Activated CD4-positive, alpha-beta T cell treated with anti-CD3 and anti-CD28 coated beads, Interleukin-2, Interleukin-6, amounts not matched to agents 100 ng/mL and 50 ng/mL, durations not matched to agents 16 hours and 8 hours (primary cell): Measurements from ENCODE around the gene REPIN1.
A peak's percentile ranks its signal among the peaks of the same experiment; 100 is the strongest.

Experiments used
- DNase-seq: peaks from one replicate; pipeline ENCODE4 v3.0.0-alpha.2; 2020

The REPIN1 gene

DNA sequence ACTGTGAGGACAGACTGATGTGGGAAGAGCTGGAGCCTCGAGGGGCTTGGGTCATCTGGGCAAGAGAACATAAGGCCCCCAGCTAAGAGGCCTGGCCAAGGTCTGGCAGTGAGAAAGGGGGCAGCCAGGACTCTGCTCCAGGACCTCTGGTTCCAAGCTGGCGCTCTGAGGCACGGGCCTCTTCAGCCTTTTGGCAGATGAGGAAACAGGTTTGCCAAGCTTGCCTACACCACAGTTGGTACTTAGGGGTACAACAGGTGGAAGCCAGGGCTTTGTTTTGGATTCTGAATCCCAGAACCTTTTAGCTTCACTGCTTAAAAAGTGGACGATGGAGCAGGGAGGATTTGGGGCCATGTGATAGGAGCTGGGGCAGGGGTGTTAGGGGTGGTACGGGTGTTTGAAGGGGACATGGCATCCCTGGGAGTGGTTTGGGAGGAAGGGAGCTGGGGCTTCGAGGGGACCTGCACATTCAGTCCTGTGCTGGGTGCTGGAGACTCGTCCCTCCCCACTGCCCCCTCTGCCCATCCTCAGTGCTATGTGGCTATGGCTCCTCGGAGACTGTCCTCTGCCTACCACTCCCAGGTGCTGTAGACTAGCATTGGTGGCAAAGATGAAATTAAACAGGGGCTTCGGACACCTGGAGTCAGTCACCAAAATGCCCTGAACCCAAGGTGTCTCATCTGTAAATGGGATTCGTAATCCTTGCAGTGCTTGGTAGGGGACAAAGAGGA is 40.8 kb downstream of the REPIN1 start:
- no peak for DNase-seq

DNA sequence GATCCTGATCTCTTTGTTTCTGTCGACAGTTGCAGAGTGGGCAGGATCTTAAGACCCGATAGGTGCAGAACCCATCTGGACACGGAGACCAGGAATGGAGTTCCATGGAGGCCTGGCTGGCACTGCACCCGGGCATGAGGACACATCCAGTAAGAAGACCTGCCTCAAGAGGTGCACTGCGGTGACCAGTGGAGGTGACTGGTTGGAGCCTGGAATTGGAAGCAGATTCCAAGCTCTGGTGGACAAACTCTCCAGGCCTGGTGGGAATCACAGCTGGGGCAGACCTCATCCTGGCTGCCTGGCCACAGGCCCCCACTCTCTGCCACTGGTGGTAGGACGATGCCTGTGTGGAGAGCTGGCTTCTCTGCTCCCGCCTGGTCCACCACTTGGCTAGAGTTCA is 41.5 kb downstream of the REPIN1 start:
- no peak for DNase-seq

DNA sequence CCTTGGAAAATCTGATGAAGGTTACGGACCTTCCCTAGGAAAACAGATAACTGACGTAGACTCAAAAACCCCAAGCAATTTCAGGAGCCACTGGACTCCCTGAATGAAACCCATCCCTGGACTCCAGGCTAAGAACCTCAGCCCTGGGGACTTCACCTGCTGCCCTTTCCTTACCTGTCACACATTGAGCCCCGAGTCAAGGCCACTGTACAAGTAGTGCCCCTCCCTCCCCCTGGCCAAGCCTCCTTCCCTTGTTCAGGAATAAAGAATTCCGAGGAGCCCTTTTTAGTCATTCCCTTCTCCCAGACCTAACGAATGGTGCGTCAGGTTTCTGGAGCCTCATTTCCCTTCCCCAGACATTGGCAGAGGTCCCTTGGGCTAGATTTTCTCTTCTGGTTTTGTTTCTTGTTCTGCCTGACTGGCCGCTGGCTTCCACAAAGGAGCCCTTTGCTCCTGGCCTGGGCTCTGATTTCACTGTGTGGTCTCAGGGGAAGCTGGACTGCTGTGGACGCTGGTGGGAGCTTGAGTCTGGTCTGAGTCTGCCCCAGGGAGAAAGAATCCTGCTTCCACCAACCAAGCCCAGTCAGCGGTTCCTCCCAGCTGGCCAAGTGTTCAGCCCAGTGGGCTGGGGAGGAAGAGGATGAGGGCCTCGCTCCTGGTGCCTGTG is 42.2 kb downstream of the REPIN1 start:
- DNase-seq: no peak

DNA sequence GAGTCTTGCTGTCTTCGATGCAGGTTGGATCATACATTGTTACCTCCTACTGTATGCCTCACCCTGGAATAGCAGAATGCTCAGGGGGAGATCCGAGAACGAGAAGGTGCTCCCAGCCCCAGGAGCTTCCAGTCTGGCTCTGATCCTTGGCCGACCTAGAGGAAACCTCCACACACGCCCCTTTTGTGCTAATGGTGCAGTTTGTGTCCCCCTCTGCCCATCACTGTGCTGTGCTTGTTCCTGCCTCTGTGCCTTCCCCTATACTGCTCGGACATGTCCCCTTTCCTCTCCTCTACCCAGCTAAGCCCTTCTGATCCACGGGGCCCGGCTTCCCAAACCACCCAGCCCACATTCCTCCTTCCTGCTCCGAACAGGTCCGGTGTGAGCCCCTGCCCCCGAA is 43.0 kb downstream of the REPIN1 start:
- DNase-seq: no peak

DNA sequence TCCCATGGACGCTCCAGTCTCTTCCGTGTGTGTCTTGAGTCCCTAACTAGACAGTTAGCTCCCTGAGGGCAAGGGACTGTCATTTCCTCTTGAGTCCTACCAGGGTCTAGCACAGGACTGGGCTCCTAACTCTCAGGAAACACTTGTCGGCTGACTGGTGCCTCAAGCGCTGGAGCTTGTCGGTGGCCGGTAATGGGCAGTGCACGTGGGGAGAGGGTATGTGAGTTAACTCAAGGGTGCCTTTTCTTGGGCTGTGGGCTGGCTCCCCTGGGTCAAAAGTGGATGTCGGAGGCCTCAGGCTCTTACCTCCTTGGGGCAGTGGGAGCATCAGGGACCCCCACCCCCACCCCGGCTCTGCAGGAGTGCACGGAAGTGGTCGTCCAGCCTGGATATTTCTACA is 43.4 kb downstream of the REPIN1 start:
- DNase-seq: no peak

DNA sequence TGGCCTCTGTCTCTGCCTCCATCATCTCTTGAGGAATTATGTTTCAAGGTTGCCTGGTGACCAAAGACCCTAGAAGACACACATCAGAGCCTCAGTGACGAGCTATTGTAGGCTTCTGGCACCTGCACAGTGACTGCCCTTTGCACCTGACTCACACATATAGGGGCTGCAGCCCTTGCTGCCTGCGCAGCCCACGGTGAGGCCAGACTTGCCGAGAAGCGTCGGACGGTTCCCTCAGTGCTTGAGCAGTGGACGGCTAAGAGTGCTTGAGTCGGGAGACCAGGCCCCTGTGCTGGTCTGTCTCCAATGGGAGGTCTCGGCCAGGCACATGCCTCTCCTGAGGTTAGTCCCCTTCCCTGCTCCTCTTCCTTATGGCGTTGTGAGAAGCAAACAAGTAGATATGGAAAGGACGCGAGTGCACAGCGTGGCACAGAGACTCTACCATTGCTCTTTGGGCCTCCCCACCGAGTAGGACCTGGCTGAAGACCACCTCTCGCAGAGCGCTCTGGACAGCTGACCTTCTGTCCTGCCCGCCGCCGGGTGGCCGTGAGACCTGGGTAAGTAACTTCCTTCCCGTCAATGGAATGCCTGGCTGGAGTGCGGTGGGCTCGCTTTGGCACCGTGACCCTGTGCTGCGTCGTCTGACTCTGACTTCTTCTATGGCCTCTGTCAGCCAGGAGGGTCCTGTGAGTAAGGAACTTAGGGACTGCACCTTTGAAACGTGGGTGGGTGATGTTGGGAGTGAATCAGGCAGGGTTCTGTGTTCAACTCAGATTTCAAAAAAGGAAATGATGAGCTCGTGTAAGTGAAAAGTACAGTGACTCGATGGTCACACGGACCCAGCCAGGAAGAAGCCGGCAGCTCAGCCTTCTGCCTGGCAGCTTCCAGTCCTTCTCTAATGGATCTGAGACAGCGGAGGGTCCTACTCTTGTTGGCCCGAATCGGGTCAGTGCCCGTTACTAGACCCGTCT is 44.2 kb downstream of the REPIN1 start:
- DNase-seq: no peak

DNA sequence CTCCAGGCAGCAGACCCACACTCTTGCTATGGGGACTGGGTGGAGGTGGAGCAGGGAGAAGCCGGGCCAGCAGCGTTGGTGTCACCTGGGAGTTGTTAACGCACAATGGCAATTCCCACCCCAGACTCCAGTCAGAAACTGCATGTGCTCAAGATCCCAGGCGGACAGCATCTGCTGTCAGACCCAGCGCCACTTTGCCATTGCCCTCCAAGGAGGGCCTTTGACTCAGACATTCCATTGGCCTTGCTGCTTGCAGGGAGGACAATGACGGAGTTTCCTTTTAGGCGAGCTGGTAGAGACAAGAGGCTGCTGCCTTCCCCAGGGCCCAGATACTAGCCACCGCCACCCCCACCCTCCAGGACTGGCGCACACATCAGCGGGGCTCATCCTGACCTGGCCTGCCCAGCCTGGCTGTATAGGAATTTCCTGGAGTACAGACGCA is 45.0 kb downstream of the REPIN1 start:
- DNase-seq: no peak

DNA sequence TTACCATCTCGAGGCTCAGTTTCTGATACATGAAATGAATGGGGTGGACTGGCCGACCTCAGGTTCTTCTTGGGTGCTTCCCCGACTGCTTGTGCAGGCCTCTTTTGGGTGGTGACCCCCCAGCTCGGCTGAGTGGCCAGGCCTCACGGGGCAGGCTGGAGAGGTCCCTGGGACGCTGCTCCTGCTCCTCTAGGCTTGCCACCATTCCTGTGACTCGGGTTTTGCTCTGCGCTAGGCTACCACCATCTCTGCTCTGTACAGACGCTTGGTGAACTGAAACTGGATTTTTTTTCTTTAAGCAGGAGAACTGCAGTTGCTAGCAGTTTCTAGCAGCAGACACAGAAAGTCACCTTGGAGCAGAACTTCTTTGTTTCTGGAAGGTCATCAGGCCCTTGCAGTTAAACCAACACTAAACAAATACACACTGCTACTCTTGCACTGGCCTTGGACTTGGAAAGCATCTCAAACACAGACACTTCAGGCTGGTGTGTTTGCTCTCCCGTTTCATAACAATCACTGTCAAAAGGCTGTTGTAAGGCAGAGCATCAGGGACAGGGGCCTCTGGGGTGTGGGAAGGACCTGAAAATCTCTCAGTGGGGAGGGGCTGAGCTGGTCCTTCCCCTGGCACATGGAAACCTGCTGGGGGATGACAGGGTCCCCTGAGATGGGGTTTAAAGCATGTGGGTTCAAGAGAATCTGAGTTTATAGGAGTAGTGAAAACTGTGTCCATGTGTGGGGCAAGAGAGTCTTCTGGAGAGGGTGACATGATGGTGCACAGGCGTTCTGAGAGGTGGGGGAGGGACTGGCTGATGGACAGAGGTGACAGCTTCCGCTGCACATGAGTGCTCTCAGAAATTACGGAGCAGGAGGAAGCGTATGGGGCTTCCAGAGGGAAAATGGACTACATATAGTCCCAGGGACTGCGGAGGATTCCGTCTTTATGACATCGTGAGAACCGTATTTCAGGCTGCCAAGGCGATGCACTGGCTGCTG is 46.8 kb downstream of the REPIN1 start:
- DNase-seq: no peak

DNA sequence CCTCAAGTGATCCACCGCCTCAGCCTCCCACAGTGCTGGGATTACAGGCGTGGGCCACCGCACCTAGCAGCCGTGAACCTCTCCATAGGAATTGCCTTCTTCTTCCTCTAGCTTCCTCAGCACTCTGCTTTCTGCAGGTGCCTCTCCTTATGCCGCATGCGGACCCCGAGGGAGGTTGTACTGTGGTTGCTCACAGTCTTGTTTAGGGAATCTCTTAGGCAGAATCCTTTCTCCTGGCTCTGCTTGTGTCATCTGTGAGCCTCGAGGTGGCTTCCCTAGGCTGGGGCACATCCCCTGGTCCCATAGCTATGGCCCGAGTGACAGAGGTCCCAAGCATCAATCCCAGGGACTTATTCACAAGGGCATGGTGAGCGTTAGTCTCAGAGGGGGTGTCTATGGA is 48.6 kb downstream of the REPIN1 start:
- no peak for DNase-seq

DNA sequence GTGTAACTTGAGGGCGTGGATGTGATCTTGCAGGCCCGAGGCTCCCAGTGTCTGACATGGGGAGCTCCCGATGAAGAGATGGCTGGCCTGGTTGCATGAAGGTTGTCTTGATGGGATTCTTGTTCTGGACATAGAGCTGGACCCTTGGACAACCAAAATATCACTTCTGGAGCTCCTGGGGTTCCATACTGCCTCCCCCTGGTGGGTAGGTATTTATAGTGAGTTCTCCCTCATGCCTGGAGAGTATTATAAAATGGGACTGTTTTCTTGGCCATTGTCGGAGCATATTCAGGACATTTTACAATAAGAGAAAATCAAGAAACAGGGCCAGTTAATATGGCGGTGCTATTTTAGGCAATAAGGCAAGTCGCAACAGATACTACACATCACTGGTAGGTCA is 49.2 kb downstream of the REPIN1 start:
- no peak for DNase-seq

DNA sequence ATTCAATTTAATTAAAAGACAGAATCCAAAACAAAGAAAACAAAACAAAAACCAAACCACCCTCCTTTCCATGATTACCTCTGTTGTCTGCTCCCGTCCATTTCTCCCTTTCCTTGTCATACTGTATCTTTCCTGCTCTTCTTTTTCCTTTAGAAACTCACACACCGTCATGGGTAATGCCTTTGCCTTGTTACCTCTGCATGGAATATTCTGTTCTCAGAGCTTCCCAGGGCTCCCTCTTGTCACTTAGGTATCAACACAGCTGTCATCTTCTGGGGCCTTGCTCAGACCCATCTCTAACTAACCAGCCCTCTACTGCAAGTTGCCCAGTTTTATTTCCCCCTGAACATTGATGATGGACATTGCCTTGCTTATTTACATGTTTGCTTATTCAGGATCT is 51.6 kb downstream of the REPIN1 start:
- DNase-seq: no peak

DNA sequence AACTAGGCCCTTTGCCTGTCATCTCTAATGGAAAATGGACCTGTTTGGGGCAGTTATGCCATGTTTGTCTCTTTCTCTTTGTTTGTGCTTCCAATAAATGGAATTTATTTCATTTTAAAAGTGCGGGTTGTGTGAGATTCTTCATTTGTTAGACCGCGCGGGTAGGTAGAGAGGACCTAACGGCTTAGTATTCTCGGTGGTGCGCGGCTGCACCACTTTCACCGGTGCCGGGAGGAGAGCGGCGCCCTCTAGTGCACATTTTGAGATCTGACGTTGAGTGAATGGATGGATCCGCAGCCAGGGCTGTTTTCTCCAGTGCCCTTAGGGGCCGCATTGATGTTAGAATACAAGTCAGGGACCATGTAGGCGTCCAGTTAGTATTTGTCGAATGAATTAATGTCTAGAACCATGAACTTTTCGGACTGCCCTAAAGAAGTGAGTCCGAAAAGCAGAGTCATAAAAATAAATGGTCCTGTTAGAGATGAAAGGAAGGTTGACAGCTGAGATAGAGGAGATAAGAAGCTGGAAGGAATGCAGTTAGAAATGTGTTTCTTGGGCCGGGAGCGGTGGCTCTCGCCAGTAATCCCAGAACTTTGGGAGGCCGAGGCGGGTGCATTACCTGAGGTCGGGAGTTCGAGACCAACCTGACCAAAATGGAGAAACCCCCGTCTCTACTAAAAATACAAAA is 52.5 kb downstream of the REPIN1 start:
- DNase-seq: peak; percentile 89

DNA sequence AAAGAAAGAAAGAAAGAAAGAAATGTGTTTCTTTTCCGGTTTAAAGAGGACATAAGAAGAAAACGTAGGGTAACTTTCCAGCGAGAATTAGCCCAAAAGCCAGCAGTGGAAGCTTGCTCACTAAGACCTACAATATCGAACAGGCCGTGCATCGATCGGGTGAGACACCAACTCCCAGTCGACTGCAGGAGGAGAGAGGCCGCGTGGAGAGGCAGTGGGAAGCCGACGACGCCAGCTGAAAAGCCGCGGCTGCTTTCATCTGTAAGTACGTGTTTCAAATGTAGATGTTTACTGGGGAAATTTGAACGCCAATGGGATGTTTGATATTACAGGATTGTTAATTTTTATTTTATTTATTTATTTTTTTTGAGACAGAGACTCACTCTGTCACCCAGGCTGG is 53.2 kb downstream of the REPIN1 start:
- no peak for DNase-seq
